WERI-Rb-1 (cell line): ENCODE measurements around the gene HOXD11.

ENCODE experiments used
- DNase-seq: peaks from one replicate; pipeline ENCODE4 v3.0.0-alpha.2; 2020
- H3K27ac ChIP-seq: fragments of 250-450 bp; sonication (Bioruptor Pico); 2 replicates; pipeline ENCODE4 v1.5.1; 2020; ENCODE audit warnings: mild to moderate bottlenecking, moderate library complexity
- H3K27me3 ChIP-seq: fragments of 250-450 bp; sonication (Bioruptor Pico); 2 replicates; pipeline ENCODE4 v1.5.1; 2021; ENCODE audit warnings: mild to moderate bottlenecking, low read depth, moderate library complexity; ENCODE audit not compliant: insufficient read depth, severe bottlenecking
- H3K36me3 ChIP-seq: fragments of 250-450 bp; sonication (Bioruptor Pico); 2 replicates; pipeline ENCODE4 v1.5.1; 2020; ENCODE audit warnings: mild to moderate bottlenecking, moderate library complexity
- H3K4me3 ChIP-seq: 2 replicates; pipeline ENCODE4 v1.5.1; 2011; ENCODE audit warnings: low read depth, mild to moderate bottlenecking, control low read depth, low read length
- H3K9me3 ChIP-seq: fragments of 250-450 bp; sonication (Bioruptor Pico); 2 replicates; pipeline ENCODE4 v1.5.1; 2021; ENCODE audit warnings: mild to moderate bottlenecking, moderate library complexity; ENCODE audit not compliant: severe bottlenecking
- TF ChIP-seq, protein P1 (sequence below): IDR thresholded peaks from 2 replicates; pipeline ENCODE4 v1.5.1; 2011; ENCODE audit warnings: low read depth, mild to moderate bottlenecking, control low read depth, inconsistent platforms, low read length

Gene HOXD11

DNA sequence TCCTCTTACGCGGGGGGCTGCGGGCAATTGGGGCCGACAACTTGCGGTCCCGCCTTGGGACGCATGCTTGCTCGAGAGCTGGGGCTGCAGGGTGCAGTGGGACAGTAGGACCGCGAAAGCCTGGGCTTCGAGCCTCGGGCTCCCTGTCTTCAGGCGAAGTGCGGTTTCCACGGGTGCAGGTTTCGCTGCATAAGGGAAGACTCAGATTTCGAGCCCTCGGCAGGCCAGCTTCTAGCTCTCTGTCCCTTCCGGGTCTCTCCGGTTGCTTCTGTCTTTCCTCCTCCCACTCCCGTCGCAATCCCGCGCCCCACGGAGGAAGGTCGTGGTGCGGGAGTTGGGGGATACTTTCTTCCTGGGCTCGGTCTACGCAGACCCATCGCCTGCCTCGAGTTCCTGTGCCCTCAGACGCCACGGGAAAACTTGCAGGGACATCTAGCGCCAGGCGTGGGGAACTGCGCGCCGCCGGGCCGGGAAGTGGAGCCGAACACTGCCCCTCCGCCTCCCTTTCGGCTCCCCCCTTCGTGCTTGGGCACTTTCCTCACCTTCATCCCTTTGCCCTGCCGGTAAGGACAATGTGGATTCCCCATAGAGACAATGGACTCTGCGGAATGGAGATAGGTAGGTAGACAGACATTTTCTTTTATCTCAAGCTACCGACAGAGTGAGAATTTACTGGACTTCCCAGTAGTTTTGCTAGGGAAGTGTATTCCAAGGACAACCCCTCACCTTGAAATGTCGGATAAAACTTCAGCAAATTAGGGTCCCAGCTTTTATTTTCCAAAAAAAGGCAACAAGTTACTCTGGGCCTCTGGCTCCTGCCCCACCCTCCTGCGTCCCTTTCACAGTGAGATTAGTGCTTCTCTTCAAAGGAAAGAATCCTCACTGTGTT lies 18.8 kb upstream of the HOXD11 start:
- peak; percentile 65 for DNase-seq
- Histone ChIP-seq H3K4me3 (peak overlapping the region; percentile 18), H3K36me3 (no peaks in the 10 kb centered on the region), H3K27ac (no peak overlapping the region), H3K9me3 (peaks cover 4% of the 10 kb centered on the region), H3K27me3 (peaks cover 97% of the 10 kb centered on the region)
- TF ChIP-seq, protein P1, sequence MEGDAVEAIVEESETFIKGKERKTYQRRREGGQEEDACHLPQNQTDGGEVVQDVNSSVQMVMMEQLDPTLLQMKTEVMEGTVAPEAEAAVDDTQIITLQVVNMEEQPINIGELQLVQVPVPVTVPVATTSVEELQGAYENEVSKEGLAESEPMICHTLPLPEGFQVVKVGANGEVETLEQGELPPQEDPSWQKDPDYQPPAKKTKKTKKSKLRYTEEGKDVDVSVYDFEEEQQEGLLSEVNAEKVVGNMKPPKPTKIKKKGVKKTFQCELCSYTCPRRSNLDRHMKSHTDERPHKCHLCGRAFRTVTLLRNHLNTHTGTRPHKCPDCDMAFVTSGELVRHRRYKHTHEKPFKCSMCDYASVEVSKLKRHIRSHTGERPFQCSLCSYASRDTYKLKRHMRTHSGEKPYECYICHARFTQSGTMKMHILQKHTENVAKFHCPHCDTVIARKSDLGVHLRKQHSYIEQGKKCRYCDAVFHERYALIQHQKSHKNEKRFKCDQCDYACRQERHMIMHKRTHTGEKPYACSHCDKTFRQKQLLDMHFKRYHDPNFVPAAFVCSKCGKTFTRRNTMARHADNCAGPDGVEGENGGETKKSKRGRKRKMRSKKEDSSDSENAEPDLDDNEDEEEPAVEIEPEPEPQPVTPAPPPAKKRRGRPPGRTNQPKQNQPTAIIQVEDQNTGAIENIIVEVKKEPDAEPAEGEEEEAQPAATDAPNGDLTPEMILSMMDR, result peak; percentile 92

- no peaks in the 10 kb centered on the region for H3K36me3 ChIP-seq
- no peak overlapping the region for H3K27ac ChIP-seq
- H3K9me3 ChIP-seq, result no peaks in the 10 kb centered on the region
- no peak for DNase-seq
- TF ChIP-seq, protein P1, result no peak
- H3K27me3 ChIP-seq, result peaks cover 97% of the 10 kb centered on the region
- H3K4me3 ChIP-seq, result no peak overlapping the region
Observed at GRCh38 chr2:176088937-176089842, 17.9 kb upstream of the HOXD11 start.

DNA sequence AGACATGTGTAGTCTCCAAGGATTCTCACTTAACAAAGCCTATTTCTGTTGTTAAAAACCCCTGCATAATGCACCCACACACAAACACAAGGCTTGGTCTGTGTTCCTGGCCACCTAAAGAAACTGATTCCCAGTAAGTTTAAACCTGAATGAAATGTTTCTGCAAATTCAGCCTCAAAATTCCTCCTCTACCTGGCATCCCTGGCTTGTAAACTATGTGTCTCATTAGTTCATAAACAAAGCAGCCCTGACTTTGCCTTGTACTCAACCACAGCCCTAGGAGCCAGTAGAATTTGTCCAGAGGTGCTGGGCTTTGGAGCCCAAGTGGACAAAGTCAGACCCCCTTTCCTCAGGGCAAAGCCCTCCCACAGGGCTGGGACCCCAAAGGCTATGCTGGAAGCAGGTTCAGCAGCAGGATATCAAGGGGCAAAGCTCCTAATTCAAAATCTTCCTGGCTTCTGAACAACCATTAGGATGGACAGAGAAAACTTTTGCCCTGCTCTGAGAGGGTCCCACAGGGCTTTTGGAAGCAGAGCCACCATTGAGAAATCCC lies 17.2 kb upstream of the HOXD11 start:
- DNase-seq, result no peak
- Histone ChIP-seq H3K4me3 (no peak overlapping the region), H3K9me3 (no peaks in the 10 kb centered on the region), H3K27ac (no peak overlapping the region), H3K27me3 (peaks cover 97% of the 10 kb centered on the region), H3K36me3 (no peaks in the 10 kb centered on the region)
- TF ChIP-seq, protein P1, result no peak

- TF ChIP-seq, protein P1, result no peak
Observed at GRCh38 chr2:176090862-176091261, 16.2 kb upstream of the HOXD11 start.

DNA sequence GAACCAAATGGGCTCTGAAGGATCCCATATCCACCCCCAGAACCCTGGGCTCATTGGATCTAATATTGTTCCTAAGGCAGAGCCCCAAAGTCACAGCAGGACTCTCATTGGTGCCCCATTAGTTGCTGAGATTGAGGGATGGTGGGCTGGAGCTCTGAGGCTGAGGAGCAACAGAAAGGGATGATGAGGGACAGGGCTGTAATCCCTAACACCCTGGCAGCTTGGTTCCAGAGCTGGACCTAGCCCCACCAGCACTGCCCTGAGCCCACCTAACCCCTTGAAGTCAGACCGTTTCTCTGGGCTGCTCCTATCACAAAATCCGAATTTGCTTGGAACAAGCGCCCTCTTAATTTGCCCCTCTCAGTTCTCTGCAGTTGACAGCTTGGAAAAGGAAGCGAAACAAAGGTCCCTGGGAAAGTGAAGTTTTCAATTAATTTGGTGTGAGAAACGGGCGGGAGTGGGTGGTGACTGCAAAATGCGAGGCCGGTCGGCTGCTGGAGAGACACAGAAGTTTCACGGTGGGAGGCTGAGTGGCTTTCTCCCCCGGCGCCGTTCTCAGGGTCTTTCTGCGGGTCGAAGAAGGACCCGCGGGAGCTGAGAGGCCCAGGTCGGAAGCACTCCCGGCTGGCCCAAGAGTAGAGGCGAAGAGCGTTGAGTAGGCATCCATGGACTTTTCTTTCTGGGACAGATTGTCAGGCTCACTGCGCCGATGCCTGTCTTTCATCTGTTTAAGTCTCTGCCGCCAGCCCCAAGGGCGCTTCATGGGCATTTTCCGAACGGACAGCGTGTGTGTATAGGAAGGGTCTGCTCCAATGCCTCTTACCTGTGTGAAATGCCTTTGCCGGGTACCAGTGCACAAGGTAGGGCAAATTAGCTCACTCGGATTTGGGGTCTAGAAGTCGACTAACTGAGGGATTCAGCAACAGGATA lies 15.5 kb upstream of the HOXD11 start:
- no peak overlapping the region for H3K27ac ChIP-seq
- H3K27me3 ChIP-seq, result peaks cover 97% of the 10 kb centered on the region
- no peak for DNase-seq
- H3K9me3 ChIP-seq, result no peaks in the 10 kb centered on the region
- no peak overlapping the region for H3K4me3 ChIP-seq
- TF ChIP-seq, protein P1, result no peak
- no peaks in the 10 kb centered on the region for H3K36me3 ChIP-seq

More at GRCh38 chr2:176090862-176091261, 16.2 kb upstream of the HOXD11 start:
- DNase-seq, result no peak
- Histone ChIP-seq H3K4me3 (no peak overlapping the region), H3K9me3 (no peaks in the 10 kb centered on the region), H3K36me3 (no peaks in the 10 kb centered on the region), H3K27me3 (peaks cover 97% of the 10 kb centered on the region), H3K27ac (no peak overlapping the region)
